Measurements from ENCODE around the gene LCE2D.

The LCE2D gene

DNA sequence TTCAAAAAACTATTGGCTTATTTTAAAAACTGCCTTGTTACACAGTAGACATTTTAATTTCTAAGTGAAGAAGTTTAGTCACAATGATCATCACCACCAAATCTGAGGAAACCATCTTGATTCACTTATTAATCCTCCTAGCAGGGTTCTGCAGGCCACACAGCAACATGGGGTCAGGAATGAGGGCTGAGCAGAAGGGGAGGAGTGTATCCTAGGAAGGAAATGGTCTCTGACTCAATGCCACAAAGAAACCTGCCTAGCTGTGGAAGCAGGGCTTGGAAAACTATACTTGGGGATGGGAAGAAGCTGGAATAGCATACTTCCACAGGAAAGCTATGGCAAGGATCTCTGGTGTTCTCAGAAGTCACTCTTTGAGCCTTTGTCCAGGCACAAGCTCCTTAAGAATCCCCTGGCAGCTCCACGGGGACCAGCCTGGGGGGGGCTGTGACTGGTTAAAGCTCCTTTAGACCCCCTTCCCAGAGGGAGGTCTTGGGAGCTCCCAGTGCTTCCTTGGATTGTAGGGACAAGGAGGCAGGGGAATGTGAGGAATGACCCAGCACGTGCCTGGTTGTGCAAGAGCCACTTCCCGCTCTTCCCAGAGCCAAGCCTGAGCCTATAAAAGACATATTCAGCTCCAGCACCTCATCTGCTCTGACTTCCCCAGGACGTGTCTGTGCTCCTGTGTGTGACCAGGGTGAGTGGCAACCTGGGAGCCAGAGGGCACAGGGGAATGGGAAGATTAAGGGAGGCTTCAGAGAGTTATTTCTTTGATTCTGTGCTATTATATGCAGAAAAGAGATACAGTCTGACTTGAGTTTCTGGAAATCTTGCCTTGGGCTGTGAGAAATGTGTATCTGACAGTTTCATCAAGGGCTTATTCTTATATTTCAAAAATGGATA lies 34.8 kb downstream of the LCE2D start, which contains the start of gene LCE2A:
LCE2A (plus strand) TSS at position 645 of the 900 bp plus-strand sequence. CDS start 557 bp downstream, outside the sequence.
- DNase-seq (ENCODE audit: low read depth) = no peak

GRCh38 chr1:152699746-152700145 lies 36.6 kb downstream of the LCE2D start:
- no peak for DNase-seq (ENCODE audit: low read depth)

GRCh38 chr1:152707860-152708259 lies 44.7 kb downstream of the LCE2D start, which contains the start of gene LCE4A:
Gene LCE4A, plus strand, starts transcription at chr1:152708160. Its CDS starts 916 bp downstream, at chr1:152709076.
- no peak for DNase-seq (ENCODE audit: low read depth)

Measured in activated gamma-delta T cell treated with anti-CD3 and anti-CD28 coated beads, Interleukin-2, amount 50 U/mL, for 16 hours (primary cell).